Measurements from ENCODE around the gene CYBRD1. TPM values are rescaled to one million over a fixed set of nuclear protein-coding genes. Genes with fewer than 3 reads are reported as not detected.

Gene CYBRD1
- total RNA-seq = 10 to 100 TPM; 34.6 to 59.7 TPM

DNA sequence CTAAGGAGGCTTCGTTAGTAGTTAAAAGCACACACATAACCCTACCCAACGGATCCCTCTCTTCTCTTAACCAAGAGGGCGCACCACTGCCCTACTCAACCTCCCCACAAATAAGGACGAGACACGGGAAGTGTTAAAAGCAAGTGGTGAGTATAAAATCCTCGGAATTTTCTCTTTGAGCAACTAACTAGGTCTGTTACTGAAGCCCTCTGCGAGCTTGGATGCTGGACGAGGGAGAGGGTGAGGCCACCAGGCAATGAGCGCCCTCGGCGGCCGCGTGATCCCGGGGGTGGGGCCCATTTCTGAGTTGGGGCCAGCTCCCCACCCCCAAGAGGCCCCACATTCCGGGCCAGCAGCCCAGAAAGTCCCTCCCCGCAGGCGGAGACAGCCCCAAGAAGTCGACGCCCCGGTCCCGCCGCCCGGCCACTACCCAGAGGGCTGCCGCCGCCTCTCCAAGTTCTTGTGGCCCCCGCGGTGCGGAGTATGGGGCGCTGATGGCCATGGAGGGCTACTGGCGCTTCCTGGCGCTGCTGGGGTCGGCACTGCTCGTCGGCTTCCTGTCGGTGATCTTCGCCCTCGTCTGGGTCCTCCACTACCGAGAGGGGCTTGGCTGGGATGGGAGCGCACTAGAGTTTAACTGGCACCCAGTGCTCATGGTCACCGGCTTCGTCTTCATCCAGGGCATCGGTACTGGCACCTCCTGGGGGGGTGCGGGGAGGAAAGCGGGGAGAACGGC, at the start of gene CYBRD1:
Gene CYBRD1 (plus strand): TSS at position 423 of the 736 bp plus-strand sequence. CDS start 72 bp downstream, at position 495.
- Histone ChIP-seq H3K4me3 (peak within 1 kb of the TSS; percentile 28 to 47), H3K27ac (peak within 1 kb of the TSS in 3 of 4 donors; percentile 31 to 74 (median 45)), H3K36me3 (replicated peaks in 1 of 2; ENCODE audit: insufficient read depth in 1 of 2, low read depth in 2 of 2) (no peaks in the 10 kb centered on the region), H3K4me1 (peaks cover 26% of the 10 kb centered on the region), H3K27me3 (no peaks in the 10 kb centered on the region), H3K9me3 (no peaks in the 10 kb centered on the region)
- ATAC-seq (peak; percentile 65), DNase-seq (peak; percentile 40 to 50 (median 48))
- TF ChIP-seq, protein P1, sequence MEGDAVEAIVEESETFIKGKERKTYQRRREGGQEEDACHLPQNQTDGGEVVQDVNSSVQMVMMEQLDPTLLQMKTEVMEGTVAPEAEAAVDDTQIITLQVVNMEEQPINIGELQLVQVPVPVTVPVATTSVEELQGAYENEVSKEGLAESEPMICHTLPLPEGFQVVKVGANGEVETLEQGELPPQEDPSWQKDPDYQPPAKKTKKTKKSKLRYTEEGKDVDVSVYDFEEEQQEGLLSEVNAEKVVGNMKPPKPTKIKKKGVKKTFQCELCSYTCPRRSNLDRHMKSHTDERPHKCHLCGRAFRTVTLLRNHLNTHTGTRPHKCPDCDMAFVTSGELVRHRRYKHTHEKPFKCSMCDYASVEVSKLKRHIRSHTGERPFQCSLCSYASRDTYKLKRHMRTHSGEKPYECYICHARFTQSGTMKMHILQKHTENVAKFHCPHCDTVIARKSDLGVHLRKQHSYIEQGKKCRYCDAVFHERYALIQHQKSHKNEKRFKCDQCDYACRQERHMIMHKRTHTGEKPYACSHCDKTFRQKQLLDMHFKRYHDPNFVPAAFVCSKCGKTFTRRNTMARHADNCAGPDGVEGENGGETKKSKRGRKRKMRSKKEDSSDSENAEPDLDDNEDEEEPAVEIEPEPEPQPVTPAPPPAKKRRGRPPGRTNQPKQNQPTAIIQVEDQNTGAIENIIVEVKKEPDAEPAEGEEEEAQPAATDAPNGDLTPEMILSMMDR (IDR thresholded peaks at IDR 0.05) = no peak
- peak in 2 of 3 donors; percentile 31 to 35 for TF ChIP-seq POLR2A (IDR thresholded peaks at IDR 0.05)
- intact Hi-C loops (cut with DNase I) = no loop called here
- WGBS, 2 donors = 2 to 8% methylated on average over 20 to 45 of the region's 45 CpGs

GRCh38 chr2:171475979-171476378, 46.3 kb upstream of the CYBRD1 start:
- Histone ChIP-seq H3K4me3 (no peak overlapping the region), H3K27ac (no peak overlapping the region), H3K27me3 (no peaks in the 10 kb centered on the region), H3K9me3 (no peaks in the 10 kb centered on the region), H3K4me1 (no peaks in the 10 kb centered on the region), H3K36me3 (replicated peaks in 1 of 2; ENCODE audit: insufficient read depth in 1 of 2, low read depth in 2 of 2) (peaks cover 0 to 8% of the 10 kb centered on the region in 2 donors)
- WGBS, 2 donors = 70 to 71% methylated on average over 1 of the region's 1 CpG
- intact Hi-C loops (cut with DNase I) = no loop called here
- no peak for ATAC-seq
- DNase-seq = no peak
- TF ChIP-seq, protein P1 (IDR thresholded peaks at IDR 0.05) = no peak
- no peak for TF ChIP-seq POLR2A (IDR thresholded peaks at IDR 0.05)

- H3K27me3 ChIP-seq = no peaks in the 10 kb centered on the region
- TF ChIP-seq POLR2A (IDR thresholded peaks at IDR 0.05) = no peak
- TF ChIP-seq, protein P1 (IDR thresholded peaks at IDR 0.05) = no peak
- no peaks in the 10 kb centered on the region for H3K4me1 ChIP-seq
- H3K36me3 ChIP-seq (replicated peaks in 1 of 2; ENCODE audit: insufficient read depth in 1 of 2, low read depth in 2 of 2) = peaks cover 0 to 8% of the 10 kb centered on the region in 2 donors
- H3K27ac ChIP-seq = no peak overlapping the region
- no peak for DNase-seq
- no peak for ATAC-seq
- 75 to 78% methylated on average over 1 of the region's 1 CpG for whole genome bisulfite sequencing, 2 donors
- no peaks in the 10 kb centered on the region for H3K9me3 ChIP-seq
- H3K4me3 ChIP-seq = no peak overlapping the region
- intact Hi-C loops (cut with DNase I) = no loop called here
Observed at GRCh38 chr2:171478345-171478744, 43.9 kb upstream of the CYBRD1 start.

GRCh38 chr2:171479154-171479814, 43.0 kb upstream of the CYBRD1 start:
- H3K27me3 ChIP-seq = no peaks in the 10 kb centered on the region
- no peak for TF ChIP-seq POLR2A (IDR thresholded peaks at IDR 0.05)
- TF ChIP-seq, protein P1 (IDR thresholded peaks at IDR 0.05) = no peak
- H3K4me3 ChIP-seq = no peak overlapping the region
- H3K27ac ChIP-seq = no peak overlapping the region
- no peak for DNase-seq
- WGBS, 2 donors = 90 to 93% methylated on average over 3 of the region's 3 CpGs
- H3K9me3 ChIP-seq = no peaks in the 10 kb centered on the region
- peaks cover 0 to 5% of the 10 kb centered on the region in 2 donors for H3K36me3 ChIP-seq (replicated peaks in 1 of 2; ENCODE audit: insufficient read depth in 1 of 2, low read depth in 2 of 2)
- H3K4me1 ChIP-seq = no peaks in the 10 kb centered on the region
- ATAC-seq = no peak
- intact Hi-C loops (cut with DNase I) = no loop called here
